Muscle layer of duodenum (tissue), 2 donors: ENCODE data around the gene ANKRD65.
"Not testable (repeated sequence)": the region's sequence is repeated elsewhere in the genome, so short reads cannot be mapped to it uniquely, and the experiment has no call there.

Experiments used
- H3K27ac ChIP-seq: one replicate; pipeline ENCODE4 v1.7.0; 2013; ENCODE audit warnings: mild to moderate bottlenecking, low read length
- H3K27me3 ChIP-seq: one replicate; pipeline ENCODE4 v1.7.0; 2013; ENCODE audit warnings: low read depth, mild to moderate bottlenecking, control low read depth, low read length
- H3K36me3 ChIP-seq, 2 donors: one replicate each; pipeline ENCODE4 v1.7.0; 2013; ENCODE audit warnings: low read length in 2 of 2, control low read depth in 1 of 2, mild to moderate bottlenecking in 1 of 2; ENCODE audit not compliant: insufficient read depth in 2 of 2, control insufficient read depth in 1 of 2
- H3K4me1 ChIP-seq, 2 donors: one replicate each; pipeline ENCODE4 v1.7.0; 2013; ENCODE audit warnings: low read length in 2 of 2, mild to moderate bottlenecking in 2 of 2, control low read depth in 1 of 2, moderate library complexity in 1 of 2; ENCODE audit not compliant: insufficient read depth in 2 of 2, control insufficient read depth in 1 of 2
- H3K4me3 ChIP-seq, 2 donors: one replicate each; pipeline ENCODE4 v1.7.0; 2013; ENCODE audit warnings: low read length in 2 of 2, low read depth in 1 of 2, mild to moderate bottlenecking in 1 of 2
- H3K9me3 ChIP-seq, 2 donors: one replicate each; pipeline ENCODE4 v1.7.0; 2013; ENCODE audit warnings: low read length in 2 of 2, control low read depth in 1 of 2, mild to moderate bottlenecking in 1 of 2; ENCODE audit not compliant: control insufficient read depth in 1 of 2
- donor health status: healthy.

ANKRD65 gene

GRCh38 chr1:1421147-1421906 lies at the start of gene ANKRD65:
Gene ANKRD65 (minus strand): TSS chr1:1421276. CDS start chr1:1421005, 271 bp downstream.
- peaks cover 0 to 16% of the 10 kb centered on the region in 2 donors for H3K4me1 ChIP-seq
- no peaks in the 10 kb centered on the region for H3K9me3 ChIP-seq
- no peak within 1 kb of the TSS for H3K27ac ChIP-seq
- no peaks in the 10 kb centered on the region for H3K36me3 ChIP-seq
- H3K27me3 ChIP-seq = no peaks in the 10 kb centered on the region
- H3K4me3 ChIP-seq = peak within 1 kb of the TSS in 1 of 2 donors; percentile 36

- H3K27me3 ChIP-seq, H3K4me3 ChIP-seq, H3K27ac ChIP-seq, H3K9me3 ChIP-seq, H3K36me3 ChIP-seq: not testable (repeated sequence)
- H3K4me1 ChIP-seq = peaks cover 0 to 18% of the 10 kb centered on the region in 2 donors
These were observed 47.3 kb upstream of the ANKRD65 start for GRCh38 chr1:1468196-1468985.

- Histone ChIP-seq H3K36me3 (no peaks in the 10 kb centered on the region), H3K27me3 (no peaks in the 10 kb centered on the region), H3K4me1 (no peaks in the 10 kb centered on the region), H3K27ac (no peak overlapping the region), H3K4me3 (no peak overlapping the region), H3K9me3 (no peaks in the 10 kb centered on the region)
These were observed 42.2 kb upstream of the ANKRD65 start for GRCh38 chr1:1463312-1463711.

- Histone ChIP-seq H3K4me3 (peak overlapping the region in 1 of 2 donors; percentile 32), H3K27ac (no peak overlapping the region), H3K36me3 (no peaks in the 10 kb centered on the region), H3K4me1 (no peaks in the 10 kb centered on the region), H3K9me3 (no peaks in the 10 kb centered on the region), H3K27me3 (no peaks in the 10 kb centered on the region)
These were observed 41.4 kb upstream of the ANKRD65 start for GRCh38 chr1:1462318-1462966.

GRCh38 chr1:1461721-1462317 lies 40.7 kb upstream of the ANKRD65 start:
- no peaks in the 10 kb centered on the region for H3K36me3 ChIP-seq
- no peak overlapping the region for H3K4me3 ChIP-seq
- H3K9me3 ChIP-seq = no peaks in the 10 kb centered on the region
- H3K27ac ChIP-seq = no peak overlapping the region
- H3K27me3 ChIP-seq = no peaks in the 10 kb centered on the region
- H3K4me1 ChIP-seq = no peaks in the 10 kb centered on the region

GRCh38 chr1:1460540-1461130 lies 39.6 kb upstream of the ANKRD65 start:
- Histone ChIP-seq H3K36me3 (no peaks in the 10 kb centered on the region), H3K27me3 (no peaks in the 10 kb centered on the region), H3K9me3 (no peaks in the 10 kb centered on the region), H3K4me1 (no peaks in the 10 kb centered on the region), H3K27ac (no peak overlapping the region), H3K4me3 (no peak overlapping the region)

GRCh38 chr1:1459711-1460110 lies 38.6 kb upstream of the ANKRD65 start:
- not testable (repeated sequence) for H3K36me3 ChIP-seq, H3K27ac ChIP-seq, H3K9me3 ChIP-seq, H3K27me3 ChIP-seq, H3K4me1 ChIP-seq, H3K4me3 ChIP-seq

GRCh38 chr1:1459156-1459555 lies 38.1 kb upstream of the ANKRD65 start:
- not testable (repeated sequence) for H3K27ac ChIP-seq, H3K36me3 ChIP-seq, H3K4me1 ChIP-seq, H3K9me3 ChIP-seq, H3K4me3 ChIP-seq, H3K27me3 ChIP-seq

GRCh38 chr1:1456683-1457255 lies 35.7 kb upstream of the ANKRD65 start:
- not testable (repeated sequence) for H3K4me1 ChIP-seq, H3K36me3 ChIP-seq, H3K27ac ChIP-seq, H3K4me3 ChIP-seq, H3K27me3 ChIP-seq, H3K9me3 ChIP-seq

GRCh38 chr1:1455934-1456333 lies 34.9 kb upstream of the ANKRD65 start:
- not testable (repeated sequence) for H3K4me3 ChIP-seq, H3K36me3 ChIP-seq, H3K4me1 ChIP-seq, H3K27me3 ChIP-seq, H3K9me3 ChIP-seq, H3K27ac ChIP-seq
